Stimulated activated CD4-positive, alpha-beta T cell treated with anti-CD3 and anti-CD28 coated beads, Interleukin-1b, Interleukin-23, amount 100 ng/mL, for 24 hours (primary cell): ENCODE results near the gene ANKRD16.
A peak's percentile ranks its signal among the peaks of the same experiment; 100 is the strongest.
"Not testable (repeated sequence)": the region's sequence is repeated elsewhere in the genome, so short reads cannot be mapped to it uniquely, and the experiment has no call there.

Source experiments
- DNase-seq, 4 experiments: peaks; one replicate each; pipeline ENCODE4 v3.0.0-alpha.2; 2020; ENCODE audit warnings: low read depth in 4 of 4, low spot score in 1 of 4

The ANKRD16 gene

GRCh38 chr10:5877041-5877440 lies 12.7 kb downstream of the ANKRD16 start:
- DNase-seq: not testable (repeated sequence)

- DNase-seq: no peak
Observed at GRCh38 chr10:5876181-5876768, 13.4 kb downstream of the ANKRD16 start.

GRCh38 chr10:5873515-5873995 lies 16.1 kb downstream of the ANKRD16 start:
- peak; percentile 31 to 58 (median 48) for DNase-seq

GRCh38 chr10:5871596-5871995 lies 18.1 kb downstream of the ANKRD16 start:
- no peak for DNase-seq

GRCh38 chr10:5869156-5869555 lies 20.5 kb downstream of the ANKRD16 start:
- DNase-seq: no peak

- not testable (repeated sequence) for DNase-seq
Observed at GRCh38 chr10:5868383-5868782, 21.3 kb downstream of the ANKRD16 start.

GRCh38 chr10:5867091-5867615 lies 22.5 kb downstream of the ANKRD16 start:
- DNase-seq: not testable (repeated sequence)

- DNase-seq: not testable (repeated sequence)
Observed at GRCh38 chr10:5866451-5867081, 23.1 kb downstream of the ANKRD16 start.

- not testable (repeated sequence) for DNase-seq
Observed at GRCh38 chr10:5862981-5863685, 26.6 kb downstream of the ANKRD16 start.

- DNase-seq: no peak
Observed at GRCh38 chr10:5862360-5862961, 27.2 kb downstream of the ANKRD16 start.

- no peak for DNase-seq
Observed at GRCh38 chr10:5860066-5860465, 29.6 kb downstream of the ANKRD16 start.

- no peak for DNase-seq
Observed at GRCh38 chr10:5858811-5859210, 30.9 kb downstream of the ANKRD16 start.

- DNase-seq: no peak
Observed at GRCh38 chr10:5856701-5857004, 33.0 kb downstream of the ANKRD16 start.

GRCh38 chr10:5855979-5856700 lies 33.6 kb downstream of the ANKRD16 start:
- no peak for DNase-seq

- DNase-seq: no peak
Observed at GRCh38 chr10:5854131-5854475, 35.6 kb downstream of the ANKRD16 start.

- DNase-seq: not testable (repeated sequence)
Observed at GRCh38 chr10:5846667-5847066, 43.0 kb downstream of the ANKRD16 start.

GRCh38 chr10:5844345-5845055 lies 45.2 kb downstream of the ANKRD16 start:
- no peak for DNase-seq

- DNase-seq: no peak
Observed at GRCh38 chr10:5843686-5844344, 45.9 kb downstream of the ANKRD16 start.

- DNase-seq: no peak
Observed at GRCh38 chr10:5841965-5842364, 47.7 kb downstream of the ANKRD16 start.
